Measurements from ENCODE around the gene ROPN1L.
A peak's percentile ranks its signal among the peaks of the same experiment; 100 is the strongest.
"Not testable (repeated sequence)": the region's sequence is repeated elsewhere in the genome, so short reads cannot be mapped to it uniquely, and the experiment has no call there.

ROPN1L gene

DNA sequence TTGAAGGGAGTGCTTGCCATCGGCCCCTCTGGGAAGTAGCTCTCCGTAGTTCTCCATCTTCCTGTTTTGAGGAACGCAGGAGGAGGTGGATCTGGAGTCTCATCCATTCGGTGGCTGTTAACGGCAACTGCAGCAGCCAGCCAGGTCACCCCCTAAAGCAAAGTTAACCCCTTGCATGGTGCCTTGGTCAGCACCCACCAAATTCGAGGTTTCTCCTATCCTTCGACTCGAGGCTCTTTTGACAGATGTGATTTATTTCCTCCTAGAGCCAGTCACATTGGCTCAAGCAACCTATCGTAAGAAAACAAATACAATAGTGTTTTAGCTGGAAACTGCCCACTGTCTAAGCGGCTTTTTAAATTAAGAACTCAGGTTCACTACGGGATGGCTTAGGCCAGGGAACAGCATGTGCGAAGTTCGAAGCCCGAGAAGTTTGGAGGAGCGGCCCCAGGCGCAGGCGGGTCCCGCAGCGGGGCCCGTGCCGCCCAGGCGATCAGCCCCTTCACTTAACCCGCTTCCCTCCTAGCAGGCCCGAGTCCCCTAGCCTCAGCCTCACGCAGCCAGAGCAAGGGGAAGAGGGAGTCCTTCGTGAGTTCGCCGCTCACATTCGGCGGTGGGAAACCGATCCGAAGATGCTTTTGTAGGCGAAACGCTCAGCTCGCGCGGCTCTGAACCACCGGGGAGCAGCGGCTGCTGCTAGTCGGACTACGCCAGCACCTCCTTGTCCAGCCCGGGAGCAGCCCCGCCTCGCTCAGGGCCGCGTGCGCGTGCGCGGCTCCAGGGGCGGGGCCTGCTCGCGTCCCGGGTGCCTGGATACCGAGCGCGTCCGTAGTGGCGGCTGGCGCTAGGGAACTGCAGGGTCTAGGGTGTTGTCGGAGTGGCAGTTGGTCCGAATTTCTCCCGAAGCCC is at the start of gene ROPN1L:
Gene ROPN1L, plus strand, starts transcription at position 797 of the 909 bp plus-strand sequence. CDS start 289 bp downstream, outside the sequence.
- DNase-seq: peak; percentile 21 to 93 (median 80)

DNA sequence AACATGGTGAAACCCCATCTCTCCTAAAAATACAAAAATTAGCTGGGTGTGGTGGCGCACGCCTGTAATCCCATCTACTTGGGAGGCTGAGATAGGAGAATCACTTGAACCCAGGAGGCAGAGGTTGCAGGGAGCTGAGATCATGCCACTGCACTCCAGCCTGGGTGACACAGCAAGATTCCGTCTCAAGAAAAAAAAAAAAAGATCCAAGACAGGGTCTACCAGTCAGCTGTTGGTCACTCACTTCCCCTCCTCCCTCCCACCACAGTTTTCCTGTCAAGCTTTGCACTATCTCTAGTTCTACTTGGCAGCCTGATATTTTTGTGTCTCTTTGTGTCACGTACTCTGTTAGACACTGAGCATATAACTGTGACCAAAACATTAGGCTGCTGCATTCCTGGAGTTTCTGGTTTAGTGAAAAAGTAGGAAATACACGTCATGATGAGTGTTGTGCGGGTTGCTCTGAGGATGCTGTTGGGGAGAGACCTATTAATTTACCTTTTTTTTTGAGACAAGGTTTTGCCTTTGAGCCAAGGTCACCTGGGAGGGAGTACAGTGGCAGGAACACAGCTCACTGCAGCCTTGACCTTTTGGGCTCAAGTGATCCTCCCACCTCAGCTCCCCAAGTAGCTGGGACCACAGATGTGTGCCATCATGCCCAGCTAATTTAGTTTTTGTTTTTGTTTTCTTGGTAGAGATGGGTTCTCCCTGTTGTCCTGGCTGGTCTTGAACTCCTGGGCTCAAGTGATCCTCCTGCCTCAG is 48.9 kb upstream of the ROPN1L start:
- DNase-seq: not testable (repeated sequence)

DNA sequence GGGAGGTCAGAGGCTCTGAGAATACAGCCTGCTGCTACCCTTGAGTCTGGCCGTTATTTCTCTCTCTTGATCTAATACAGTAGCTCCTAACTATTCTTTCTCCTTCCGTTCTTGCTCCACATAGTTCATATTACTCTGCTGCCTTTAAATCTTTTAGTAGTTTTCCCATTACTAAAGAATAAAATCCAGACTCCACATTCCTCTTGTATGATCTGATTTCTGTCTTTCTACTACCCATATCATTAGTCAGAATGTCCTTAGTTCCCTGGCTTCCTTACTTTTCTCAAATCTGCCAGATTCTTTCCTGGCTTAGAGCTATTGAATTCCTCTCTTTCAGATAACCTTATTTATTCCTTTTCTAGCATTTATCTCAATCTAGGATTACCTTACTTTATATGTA is 48.2 kb upstream of the ROPN1L start:
- DNase-seq: no peak

GRCh38 chr5:10396552-10396951 is 45.1 kb upstream of the ROPN1L start:
- DNase-seq: no peak

GRCh38 chr5:10399839-10400238 is 41.8 kb upstream of the ROPN1L start:
- DNase-seq: no peak

DNA sequence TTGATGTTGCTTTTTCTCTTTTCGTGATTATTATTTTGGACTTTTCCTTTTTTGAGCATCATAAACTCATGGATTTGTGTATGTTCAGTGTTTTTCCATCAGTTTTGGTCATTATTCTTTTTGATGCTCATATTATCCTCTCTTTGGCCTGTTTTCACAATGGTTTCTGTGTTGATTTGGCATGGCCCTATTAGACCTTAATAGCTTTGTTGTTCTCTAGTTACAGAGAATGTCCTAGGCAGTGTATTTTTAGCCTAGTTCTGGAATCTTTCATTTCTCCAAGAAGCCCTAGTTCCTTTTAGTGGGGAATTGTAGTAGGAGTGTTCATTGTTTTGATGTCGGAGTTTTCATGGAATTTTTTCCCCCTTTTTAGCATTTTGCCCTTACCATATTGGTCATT is 41.3 kb upstream of the ROPN1L start:
- no peak for DNase-seq

GRCh38 chr5:10400831-10401230 is 40.8 kb upstream of the ROPN1L start:
- no peak for DNase-seq

DNA sequence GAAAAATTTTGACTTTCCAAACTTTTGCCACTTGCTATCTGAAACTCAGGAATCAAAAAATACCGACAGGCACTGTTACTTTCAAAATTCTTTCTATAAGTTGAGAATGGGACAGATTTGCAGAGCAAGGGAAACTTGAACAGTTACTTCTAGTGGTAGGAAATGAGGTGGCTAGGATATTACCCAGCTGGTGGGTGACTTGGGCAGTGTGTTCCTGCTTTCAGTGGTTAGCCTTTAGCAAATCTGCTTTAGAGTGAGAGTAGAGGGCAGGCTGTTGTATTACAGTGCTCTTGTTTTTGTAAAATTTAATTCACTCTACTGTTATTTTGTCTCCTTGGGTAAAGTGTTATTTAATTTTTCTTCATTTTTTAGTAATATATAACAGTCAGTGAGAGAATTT is 40.2 kb upstream of the ROPN1L start:
- no peak for DNase-seq

GRCh38 chr5:10403829-10404228 is 37.9 kb upstream of the ROPN1L start:
- no peak for DNase-seq

DNA sequence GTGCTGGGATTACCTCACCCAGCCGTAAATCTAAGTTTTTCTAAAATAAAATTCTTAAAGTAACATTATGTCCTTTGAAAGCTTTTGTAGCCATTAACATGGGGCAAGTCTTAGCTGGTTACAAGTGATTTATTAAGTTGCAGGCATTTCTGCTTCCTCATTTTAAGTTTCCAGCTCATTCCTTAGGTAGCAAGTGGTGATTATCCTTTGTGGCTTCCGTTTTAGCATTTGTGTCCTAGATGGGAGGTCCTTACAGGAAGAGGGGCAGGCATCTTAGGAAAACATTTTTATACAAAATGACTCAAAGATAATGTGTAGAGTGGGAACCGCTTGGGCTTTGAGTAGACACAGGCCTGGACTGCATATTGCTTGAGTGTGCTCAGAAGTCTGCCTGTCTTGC is 35.0 kb upstream of the ROPN1L start:
- no peak for DNase-seq

DNA sequence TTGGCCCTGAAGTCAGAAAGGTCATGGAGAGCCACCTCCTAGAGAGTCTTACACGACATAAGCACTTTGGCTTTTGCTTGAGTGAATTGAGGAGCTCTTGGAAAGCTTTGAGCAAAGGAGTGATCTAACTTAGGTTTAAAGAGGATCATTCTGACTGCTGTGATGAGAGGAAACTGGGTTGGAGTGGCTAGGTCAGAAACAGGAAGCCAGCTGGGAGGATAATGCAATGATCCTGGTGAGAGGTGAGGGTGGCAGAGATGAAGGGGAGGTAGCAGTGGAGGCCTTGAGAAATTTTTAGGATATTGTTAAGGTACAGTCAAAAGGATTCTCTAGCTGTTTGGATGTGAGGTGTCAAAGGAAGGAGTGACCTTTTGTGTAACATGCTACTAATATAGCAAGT is 32.2 kb upstream of the ROPN1L start:
- DNase-seq: no peak

DNA sequence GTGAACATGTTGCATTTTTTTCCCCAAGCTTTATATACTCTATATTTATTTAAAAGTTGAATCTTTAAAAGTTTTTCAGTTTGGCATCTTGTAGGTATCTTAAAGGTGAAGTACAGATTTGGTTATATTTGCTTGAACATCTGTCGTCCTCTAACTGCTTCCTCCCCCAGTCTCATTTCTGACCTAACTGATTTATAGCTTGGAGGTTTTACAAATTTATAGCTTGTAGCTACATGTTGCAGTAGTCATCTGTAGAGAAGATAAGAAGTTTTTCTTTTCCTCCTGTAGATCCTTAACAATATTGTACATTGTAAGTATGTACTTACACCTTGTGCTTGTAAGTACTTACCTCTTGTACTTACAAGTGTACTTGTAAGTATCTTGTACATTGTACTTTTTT is 31.0 kb upstream of the ROPN1L start:
- no peak for DNase-seq

- no peak for DNase-seq
Measured at GRCh38 chr5:10411336-10411735, 30.3 kb upstream of the ROPN1L start.

- DNase-seq: no peak
Measured at GRCh38 chr5:10416868-10417267, 24.8 kb upstream of the ROPN1L start.

DNA sequence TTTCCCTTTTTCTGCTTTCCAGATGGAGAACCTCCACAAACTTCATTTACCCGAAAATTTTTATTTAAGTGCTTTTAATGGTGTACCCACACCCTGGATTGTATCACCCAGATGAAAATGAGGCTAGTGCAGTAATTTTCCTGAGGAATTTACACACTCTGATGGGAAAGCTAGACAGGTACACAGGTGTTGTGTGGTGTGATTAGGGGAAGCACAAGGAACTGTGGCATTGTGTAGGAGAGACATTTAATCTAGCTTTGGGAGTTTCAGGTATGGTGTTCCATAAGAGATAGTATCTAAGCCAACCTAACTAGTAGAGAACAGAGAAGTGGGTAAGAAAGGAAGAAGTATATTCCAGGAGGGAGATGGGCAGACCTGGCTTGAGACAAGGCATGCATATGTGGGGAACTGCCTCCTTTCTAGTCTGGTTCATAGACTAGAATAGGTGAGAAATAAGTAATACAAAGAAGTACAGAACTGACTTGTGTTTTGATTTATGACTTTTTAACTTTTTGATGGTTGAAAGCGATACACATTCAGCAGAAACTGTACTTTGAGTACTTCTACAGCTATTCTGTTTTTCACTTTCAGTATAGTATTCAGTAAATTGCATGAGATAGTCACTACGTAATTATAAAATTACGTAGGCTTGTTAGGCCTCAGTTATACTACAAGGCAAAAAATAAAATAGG is 22.9 kb upstream of the ROPN1L start:
- DNase-seq: no peak

DNA sequence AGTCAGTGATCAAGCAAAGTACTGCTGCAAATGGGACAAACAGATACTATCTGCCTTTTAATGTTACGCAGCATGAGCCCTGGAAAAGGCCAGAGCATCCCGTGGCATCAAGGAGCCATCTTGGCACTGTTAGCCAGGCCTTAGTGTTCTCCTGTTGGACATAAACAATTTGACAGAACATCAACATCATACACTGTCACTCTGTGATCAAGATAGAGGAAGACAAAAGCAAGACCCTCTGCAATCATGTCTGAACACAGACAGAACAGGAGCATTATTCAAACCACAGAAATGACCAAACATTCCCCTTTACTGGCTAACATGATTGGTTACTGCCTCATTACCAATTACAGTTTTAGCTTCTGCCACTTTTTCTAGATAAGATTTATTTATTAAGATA is 21.2 kb upstream of the ROPN1L start:
- no peak for DNase-seq

- DNase-seq: no peak
Measured at GRCh38 chr5:10420932-10421331, 20.7 kb upstream of the ROPN1L start.

DNA sequence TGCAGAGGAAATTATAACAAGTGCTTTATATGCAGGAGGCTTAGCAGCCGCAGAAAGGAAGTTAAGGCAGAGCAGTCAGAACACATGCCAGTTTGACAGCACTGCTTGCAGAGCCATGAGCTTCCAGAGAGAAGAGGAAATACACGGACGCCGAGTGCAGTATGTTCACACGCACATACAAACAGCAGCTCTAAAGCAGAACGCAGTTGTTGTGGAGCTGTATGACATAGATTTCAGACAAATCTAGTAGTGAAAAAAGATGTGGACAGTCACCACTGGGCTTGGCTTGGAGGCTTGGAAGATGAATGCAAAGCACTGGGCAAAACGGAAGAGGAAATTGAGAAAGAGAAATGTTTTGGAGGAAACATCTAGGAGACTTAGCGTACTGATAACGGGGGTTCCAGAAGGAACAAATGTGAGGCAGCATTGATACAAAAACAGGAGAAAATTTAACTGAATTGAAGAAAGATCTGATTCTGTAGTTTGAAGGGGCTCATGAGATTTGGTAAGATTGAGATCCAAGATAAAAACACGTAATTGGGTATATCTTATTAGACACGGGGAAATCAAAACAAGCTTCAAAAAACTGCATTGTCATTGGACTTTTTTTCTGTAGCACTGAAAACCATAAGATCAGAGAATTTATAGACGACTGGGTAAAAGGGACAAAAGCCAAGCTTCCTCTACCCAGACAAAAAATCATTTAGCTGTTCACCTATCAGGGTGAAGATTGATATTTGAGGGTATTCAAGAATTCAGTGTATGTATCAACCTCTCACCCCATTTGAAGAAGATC is 19.6 kb upstream of the ROPN1L start:
- peak in 10 of 56 donors; percentile 8 to 32 (median 18) for DNase-seq

- no peak for DNase-seq
Measured at GRCh38 chr5:10423022-10423421, 18.7 kb upstream of the ROPN1L start.

DNA sequence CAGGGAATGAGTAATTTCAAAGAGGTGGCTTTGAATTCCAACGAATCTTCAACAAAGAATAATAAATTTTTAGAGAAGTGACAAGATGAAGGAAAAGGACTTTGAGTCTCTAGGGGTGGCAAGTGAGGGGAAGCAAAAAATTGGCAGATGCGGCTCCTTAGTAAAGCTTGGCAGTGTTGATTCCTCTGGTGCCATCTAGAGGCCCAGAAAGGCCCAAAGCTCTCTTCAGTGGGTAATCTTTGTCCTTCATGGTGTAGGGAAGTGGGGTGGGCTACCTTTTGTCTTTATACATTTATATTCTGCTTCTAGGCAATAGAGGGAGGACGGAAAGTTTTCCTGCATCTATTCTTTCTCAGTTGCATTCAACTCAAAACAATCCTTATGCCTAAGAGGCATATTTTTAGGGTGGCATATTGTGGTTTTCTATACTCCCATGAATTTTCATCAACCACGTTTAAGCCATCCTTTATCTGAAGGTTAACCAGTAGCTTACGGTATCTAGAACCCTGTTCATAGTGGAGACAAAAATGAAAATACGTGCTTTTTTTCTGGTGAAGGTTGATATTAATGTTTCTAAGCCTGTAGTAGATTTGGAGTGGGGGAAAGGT is 17.5 kb upstream of the ROPN1L start:
- DNase-seq: peak in 29 of 56 donors; percentile 4 to 67 (median 25)

DNA sequence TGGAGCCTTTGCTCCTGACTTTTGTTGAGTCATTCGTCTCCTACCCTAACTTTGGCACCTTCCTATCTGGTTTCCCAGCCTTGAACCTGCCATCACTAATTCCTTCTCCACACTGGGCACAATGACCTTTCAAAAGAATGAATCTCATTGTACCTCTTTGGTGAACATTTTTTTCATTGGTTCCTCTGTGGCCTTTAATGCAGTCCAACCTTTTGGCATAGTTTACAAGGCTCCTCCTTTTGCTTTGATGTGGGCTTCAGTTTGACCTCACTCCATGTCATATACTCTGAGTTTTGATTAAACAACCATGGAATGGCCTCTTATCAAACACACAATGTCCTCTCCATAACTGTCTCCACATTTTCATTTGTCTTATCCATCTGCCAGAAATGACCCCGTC is 14.5 kb upstream of the ROPN1L start:
- no peak for DNase-seq

All from nucleus accumbens (tissue), 56 donors.